Hepatic stellate cell (primary cell): ENCODE results near the gene PSMF1.

Experiments
- DNase-seq: peaks from one replicate; pipeline ENCODE4 v3.0.0; 2011; ENCODE audit warnings: low spot score

Gene PSMF1

DNA sequence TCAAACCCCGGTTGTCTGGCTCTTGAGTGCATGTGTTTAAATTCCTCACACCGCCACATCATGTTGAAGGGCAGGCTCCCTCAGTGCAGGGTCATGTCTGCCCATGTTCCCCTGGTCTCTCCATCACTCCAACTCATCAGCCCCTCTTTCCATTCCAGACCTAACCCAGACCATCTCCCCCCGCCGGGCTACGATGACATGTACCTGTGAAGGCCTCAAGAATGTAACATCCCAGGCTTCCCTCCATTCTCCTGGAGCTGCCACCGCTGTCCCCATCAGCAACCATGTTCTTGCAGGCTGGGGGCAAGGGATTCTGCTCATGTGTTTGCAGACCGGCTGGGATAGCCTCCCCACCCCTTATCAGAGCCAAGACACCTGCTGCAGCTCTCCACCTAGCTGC is 46.5 kb downstream of the PSMF1 start:
- no peak for DNase-seq

GRCh38 chr20:1165521-1165920 is 47.1 kb downstream of the PSMF1 start:
- DNase-seq: no peak

GRCh38 chr20:1165941-1166340 is 47.5 kb downstream of the PSMF1 start:
- DNase-seq: no peak

GRCh38 chr20:1166948-1167720 is 48.7 kb downstream of the PSMF1 start:
- no peak for DNase-seq

- no peak for DNase-seq
Observed at GRCh38 chr20:1169224-1169623, 50.8 kb downstream of the PSMF1 start.

- no peak for DNase-seq
Observed at GRCh38 chr20:1171461-1172093, 53.2 kb downstream of the PSMF1 start.

- DNase-seq: no peak
Observed at GRCh38 chr20:1173698-1174097, 55.3 kb downstream of the PSMF1 start.

GRCh38 chr20:1174787-1175186 is 56.4 kb downstream of the PSMF1 start:
- DNase-seq: no peak

DNA sequence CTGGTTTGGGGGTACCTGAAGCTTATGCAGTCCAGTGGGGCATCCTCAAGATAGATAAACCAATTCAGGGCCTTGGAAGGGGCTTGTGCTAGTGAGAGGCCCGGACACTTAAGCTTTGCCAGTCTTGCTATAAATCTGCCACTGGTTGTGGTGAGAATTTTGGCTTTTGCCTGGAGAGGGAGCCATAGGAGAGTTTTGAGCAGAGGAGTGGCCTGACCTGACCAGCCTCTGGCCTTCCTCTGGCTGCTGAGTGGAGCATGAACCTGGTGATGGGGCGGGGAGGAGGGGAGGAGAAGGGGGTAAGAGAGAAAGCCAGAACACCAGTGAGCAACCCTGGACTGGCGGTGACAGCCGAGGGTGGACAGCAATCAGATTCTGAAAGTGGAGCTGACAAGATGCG is 59.3 kb downstream of the PSMF1 start:
- no peak for DNase-seq

GRCh38 chr20:1178103-1178502 is 59.7 kb downstream of the PSMF1 start:
- no peak for DNase-seq

GRCh38 chr20:1178623-1179022 is 60.2 kb downstream of the PSMF1 start:
- DNase-seq: no peak

GRCh38 chr20:1180949-1181348 is 62.5 kb downstream of the PSMF1 start:
- DNase-seq: no peak

DNA sequence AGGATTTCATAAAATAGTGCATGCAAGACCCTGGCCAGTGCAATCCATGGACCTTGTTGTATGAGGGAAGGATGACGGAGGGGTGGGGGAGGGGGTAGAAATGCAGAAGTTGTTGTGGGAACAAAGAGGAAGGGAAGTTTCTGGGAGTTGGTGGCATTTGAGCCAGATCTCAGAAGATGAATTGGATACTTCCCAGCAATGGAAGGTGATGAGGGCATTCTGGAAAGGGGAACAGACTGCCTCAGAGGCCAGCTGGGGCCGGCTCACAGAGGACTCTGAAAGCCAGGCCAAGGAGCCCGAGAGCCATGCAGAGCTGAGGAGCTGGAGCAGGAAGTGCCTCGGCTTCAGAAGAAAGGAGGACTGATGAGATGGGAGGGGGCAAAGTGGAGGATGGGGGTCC is 63.7 kb downstream of the PSMF1 start:
- no peak for DNase-seq

GRCh38 chr20:1183153-1183552 is 64.8 kb downstream of the PSMF1 start:
- DNase-seq: no peak

DNA sequence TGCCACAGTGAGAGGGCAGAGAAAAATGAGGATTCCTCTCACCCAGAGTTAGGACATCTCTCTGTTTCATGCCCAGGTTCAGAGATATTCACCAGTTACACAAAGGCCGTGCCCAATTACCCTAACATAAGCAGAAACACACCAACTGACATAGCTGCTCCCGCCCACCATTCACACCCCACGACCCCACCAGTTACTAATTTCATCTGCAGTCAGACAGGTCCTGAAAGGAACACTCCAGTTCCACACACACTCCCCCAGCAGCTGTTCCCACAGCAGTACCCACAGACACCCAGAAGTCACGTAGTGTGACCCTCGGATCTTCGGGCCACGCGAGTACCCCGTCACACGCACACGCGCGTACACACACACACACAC is 65.8 kb downstream of the PSMF1 start:
- no peak for DNase-seq

DNA sequence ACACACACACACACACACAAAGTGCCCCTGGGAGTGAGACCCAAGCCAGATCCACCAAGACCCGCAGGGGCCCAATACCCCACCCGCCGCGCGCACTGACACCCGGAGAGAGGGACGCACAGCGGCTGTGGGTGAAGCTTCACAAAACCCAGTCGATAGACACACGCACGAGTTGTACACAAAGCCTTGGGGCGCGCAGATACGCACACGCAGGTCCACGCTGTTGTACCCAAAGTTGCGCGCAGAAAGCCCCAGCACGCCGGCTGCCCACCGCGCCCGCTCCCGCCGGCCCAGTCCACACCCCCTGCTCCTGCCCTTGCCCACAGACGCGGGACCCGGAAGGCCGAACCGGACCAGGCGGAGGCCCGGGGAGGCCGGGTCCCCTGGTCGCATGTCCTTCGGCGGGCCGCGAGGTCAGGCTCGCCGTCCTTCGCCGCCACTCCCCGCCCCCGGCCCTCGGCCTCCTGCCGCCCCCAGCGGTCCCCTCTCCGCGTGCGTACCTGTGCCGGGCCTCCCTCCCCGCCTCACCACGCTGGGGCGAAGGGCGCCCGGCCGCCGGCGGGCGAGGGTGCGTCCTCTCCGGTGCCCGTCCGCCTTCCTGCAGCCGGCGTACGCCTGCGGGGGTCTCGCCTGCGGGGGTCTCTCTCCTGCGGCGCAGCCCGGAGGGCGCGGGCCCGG is 66.4 kb downstream of the PSMF1 start, which contains the start of gene TMEM74B:
Gene TMEM74B (minus strand): TSS at position 344 of the 678 bp plus-strand sequence. CDS start 1,180 bp downstream, outside the sequence.
- DNase-seq: no peak

GRCh38 chr20:1185316-1185741 is 66.9 kb downstream of the PSMF1 start:
- DNase-seq: no peak

DNA sequence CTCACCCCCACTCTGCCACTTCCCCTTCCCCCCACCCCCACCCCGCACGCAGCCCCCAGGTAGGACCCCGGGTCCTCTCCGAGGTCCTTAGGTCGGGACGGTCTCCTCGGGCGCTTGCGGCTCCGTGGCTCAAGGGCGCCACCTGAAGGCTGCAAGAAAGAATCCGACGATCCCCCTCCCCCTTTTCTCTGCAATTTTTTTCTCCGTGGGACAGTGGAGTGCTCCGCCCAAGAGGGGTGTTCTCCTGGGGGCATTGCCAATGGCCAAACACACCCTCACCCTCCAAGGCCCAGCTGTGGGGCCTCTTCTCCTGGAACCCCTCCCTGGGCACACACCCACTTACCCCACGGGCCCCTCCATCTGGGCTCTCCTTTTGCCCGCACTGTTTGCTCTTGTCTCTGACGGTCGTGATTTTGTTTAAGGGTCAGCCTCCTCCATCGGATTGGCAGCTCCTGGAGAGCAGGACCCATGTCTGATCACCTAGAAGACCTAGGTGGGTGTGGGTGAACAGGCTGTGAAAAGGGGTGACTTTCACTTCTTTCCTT is 67.5 kb downstream of the PSMF1 start:
- no peak for DNase-seq

GRCh38 chr20:1186367-1186991 is 68.1 kb downstream of the PSMF1 start:
- no peak for DNase-seq

DNA sequence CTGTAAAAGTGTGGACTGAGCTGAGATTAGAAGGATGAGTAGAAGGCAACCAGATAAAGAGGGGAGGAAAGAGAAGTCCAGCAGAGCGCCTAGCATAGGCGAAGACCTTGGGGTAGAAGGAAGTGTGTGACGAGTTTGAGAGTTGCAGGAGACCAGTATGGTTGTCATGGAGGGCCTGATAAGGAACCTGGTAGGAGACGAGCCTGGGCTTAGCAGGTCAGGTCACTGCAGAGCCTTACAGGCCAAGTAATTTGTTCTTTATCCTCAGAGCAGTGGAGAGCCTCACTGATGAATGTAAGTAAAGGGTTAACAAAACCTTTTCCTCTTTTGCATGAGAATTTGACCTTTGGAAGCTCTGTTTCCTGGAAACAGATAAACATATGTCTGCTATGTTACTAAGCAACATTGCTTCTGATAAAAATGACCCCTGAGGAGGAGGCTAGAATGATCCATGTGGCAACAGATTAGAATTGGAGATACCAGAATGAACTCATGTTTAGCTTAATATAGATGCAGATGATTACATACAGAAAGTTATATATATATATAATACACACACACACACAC is 69.3 kb downstream of the PSMF1 start:
- no peak for DNase-seq

GRCh38 chr20:1188347-1188746 is 69.9 kb downstream of the PSMF1 start:
- no peak for DNase-seq

DNA sequence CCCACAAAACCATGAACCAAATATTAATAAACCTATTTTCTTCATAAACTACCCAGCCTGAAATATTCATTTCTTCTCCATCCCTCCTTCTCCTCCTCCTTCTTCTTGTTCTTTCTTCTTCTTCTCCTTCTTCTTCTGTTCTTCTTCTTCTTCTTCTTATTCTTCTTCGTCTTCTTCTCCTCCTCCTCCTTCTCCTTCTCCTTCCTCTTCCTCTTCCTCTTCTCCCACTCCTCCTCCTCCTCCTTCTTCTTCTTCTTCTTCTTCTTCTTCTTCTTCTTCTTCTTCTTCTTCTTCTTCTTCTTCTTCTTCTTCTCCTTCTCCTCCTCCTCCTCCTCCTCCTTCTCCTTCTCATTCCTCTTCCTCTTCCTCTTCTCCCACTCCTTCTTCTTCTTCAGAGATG is 71.4 kb downstream of the PSMF1 start:
- DNase-seq: no peak
